ENCODE results near the gene CNNM1. TPM values are rescaled to one million over a fixed set of nuclear protein-coding genes. Genes with fewer than 3 reads are reported as not detected.

Gene CNNM1
- total RNA-seq, 1 experiment from 2014 or later: not detected

- TF ChIP-seq, protein P1, sequence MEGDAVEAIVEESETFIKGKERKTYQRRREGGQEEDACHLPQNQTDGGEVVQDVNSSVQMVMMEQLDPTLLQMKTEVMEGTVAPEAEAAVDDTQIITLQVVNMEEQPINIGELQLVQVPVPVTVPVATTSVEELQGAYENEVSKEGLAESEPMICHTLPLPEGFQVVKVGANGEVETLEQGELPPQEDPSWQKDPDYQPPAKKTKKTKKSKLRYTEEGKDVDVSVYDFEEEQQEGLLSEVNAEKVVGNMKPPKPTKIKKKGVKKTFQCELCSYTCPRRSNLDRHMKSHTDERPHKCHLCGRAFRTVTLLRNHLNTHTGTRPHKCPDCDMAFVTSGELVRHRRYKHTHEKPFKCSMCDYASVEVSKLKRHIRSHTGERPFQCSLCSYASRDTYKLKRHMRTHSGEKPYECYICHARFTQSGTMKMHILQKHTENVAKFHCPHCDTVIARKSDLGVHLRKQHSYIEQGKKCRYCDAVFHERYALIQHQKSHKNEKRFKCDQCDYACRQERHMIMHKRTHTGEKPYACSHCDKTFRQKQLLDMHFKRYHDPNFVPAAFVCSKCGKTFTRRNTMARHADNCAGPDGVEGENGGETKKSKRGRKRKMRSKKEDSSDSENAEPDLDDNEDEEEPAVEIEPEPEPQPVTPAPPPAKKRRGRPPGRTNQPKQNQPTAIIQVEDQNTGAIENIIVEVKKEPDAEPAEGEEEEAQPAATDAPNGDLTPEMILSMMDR (IDR thresholded peaks at IDR 0.05 in 2 of 3, conservative IDR thresholded peaks at IDR 0.05 in 1 of 3; ENCODE audit: borderline replicate concordance in 1 of 3, insufficient read depth in 1 of 3, low read depth in 2 of 3, low read length in 2 of 3): no peak
Measured at GRCh38 chr10:99364125-99364524, 35.0 kb downstream of the CNNM1 start (continued).

GRCh38 chr10:99365311-99365710 lies 36.2 kb downstream of the CNNM1 start:
- H2AFZ ChIP-seq (ENCODE audit: low read depth, low read length, poor library complexity, severe bottlenecking): no peak overlapping the region
- H3K9me2 ChIP-seq (ENCODE audit: insufficient read depth): no peaks in the 10 kb centered on the region
- H3K27ac ChIP-seq (ENCODE audit: low read depth, low read length): no peak overlapping the region
- RAD21 ChIA-PET (ENCODE audit: low non-redundant PET in 1 of 2, low total read pairs in 2 of 2, uncharacterized antibody in 2 of 2, unreplicated experiment in 2 of 2): no interaction called here
- no peaks in the 10 kb centered on the region for H3K79me2 ChIP-seq (ENCODE audit: insufficient read depth, low read length)
- TF ChIP-seq, protein P2, sequence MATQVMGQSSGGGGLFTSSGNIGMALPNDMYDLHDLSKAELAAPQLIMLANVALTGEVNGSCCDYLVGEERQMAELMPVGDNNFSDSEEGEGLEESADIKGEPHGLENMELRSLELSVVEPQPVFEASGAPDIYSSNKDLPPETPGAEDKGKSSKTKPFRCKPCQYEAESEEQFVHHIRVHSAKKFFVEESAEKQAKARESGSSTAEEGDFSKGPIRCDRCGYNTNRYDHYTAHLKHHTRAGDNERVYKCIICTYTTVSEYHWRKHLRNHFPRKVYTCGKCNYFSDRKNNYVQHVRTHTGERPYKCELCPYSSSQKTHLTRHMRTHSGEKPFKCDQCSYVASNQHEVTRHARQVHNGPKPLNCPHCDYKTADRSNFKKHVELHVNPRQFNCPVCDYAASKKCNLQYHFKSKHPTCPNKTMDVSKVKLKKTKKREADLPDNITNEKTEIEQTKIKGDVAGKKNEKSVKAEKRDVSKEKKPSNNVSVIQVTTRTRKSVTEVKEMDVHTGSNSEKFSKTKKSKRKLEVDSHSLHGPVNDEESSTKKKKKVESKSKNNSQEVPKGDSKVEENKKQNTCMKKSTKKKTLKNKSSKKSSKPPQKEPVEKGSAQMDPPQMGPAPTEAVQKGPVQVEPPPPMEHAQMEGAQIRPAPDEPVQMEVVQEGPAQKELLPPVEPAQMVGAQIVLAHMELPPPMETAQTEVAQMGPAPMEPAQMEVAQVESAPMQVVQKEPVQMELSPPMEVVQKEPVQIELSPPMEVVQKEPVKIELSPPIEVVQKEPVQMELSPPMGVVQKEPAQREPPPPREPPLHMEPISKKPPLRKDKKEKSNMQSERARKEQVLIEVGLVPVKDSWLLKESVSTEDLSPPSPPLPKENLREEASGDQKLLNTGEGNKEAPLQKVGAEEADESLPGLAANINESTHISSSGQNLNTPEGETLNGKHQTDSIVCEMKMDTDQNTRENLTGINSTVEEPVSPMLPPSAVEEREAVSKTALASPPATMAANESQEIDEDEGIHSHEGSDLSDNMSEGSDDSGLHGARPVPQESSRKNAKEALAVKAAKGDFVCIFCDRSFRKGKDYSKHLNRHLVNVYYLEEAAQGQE (IDR thresholded peaks at IDR 0.05; ENCODE audit: low read depth): no peak
- no peak for TF ChIP-seq ATF3 (IDR thresholded peaks at IDR 0.05)
- TF ChIP-seq POLR2A (IDR thresholded peaks at IDR 0.05; ENCODE audit: borderline replicate concordance, extremely low read depth, insufficient read depth, insufficient read length): no peak
- TF ChIP-seq TCF7L2 (IDR thresholded peaks at IDR 0.05; ENCODE audit: borderline replicate concordance, extremely low read depth, insufficient read depth, insufficient read length): no peak
- no peak for TF ChIP-seq FOSL1 (IDR thresholded peaks at IDR 0.05; ENCODE audit: low read depth)
- no peak for TF ChIP-seq SIN3A (IDR thresholded peaks at IDR 0.05; ENCODE audit: low read depth)
- no peak for TF ChIP-seq ZNF274 (IDR thresholded peaks at IDR 0.05; ENCODE audit: low read depth, low read length)
- no peak for TF ChIP-seq SP1 (IDR thresholded peaks at IDR 0.05; ENCODE audit: low read depth)
- no peak for TF ChIP-seq YY1 (IDR thresholded peaks at IDR 0.05; ENCODE audit: extremely low read depth, insufficient replicate concordance, low read depth, low read length)
- TF ChIP-seq JUND (IDR thresholded peaks at IDR 0.05): no peak
- TF ChIP-seq RAD21 (IDR thresholded peaks at IDR 0.05; ENCODE audit: low read depth): no peak
- TF ChIP-seq, protein P1 (IDR thresholded peaks at IDR 0.05 in 2 of 3, conservative IDR thresholded peaks at IDR 0.05 in 1 of 3; ENCODE audit: borderline replicate concordance in 1 of 3, insufficient read depth in 1 of 3, low read depth in 2 of 3, low read length in 2 of 3): no peak
- TF ChIP-seq SRF (IDR thresholded peaks at IDR 0.05; ENCODE audit: low read depth): no peak
- TF ChIP-seq EZH2phosphoT487 (IDR thresholded peaks at IDR 0.05; ENCODE audit: borderline replicate concordance): no peak
- TF ChIP-seq CBX3 (IDR thresholded peaks at IDR 0.05; ENCODE audit: low read depth): no peak
- TF ChIP-seq EGR1 (IDR thresholded peaks at IDR 0.05; ENCODE audit: low read depth): no peak
- H3K36me3 ChIP-seq (ENCODE audit: control insufficient read depth in 1 of 2, insufficient read depth in 2 of 2, low read length in 2 of 2): no peaks in the 10 kb centered on the region
- POLR2A ChIA-PET: no interaction called here
- peaks cover 69% of the 10 kb centered on the region for H3K27me3 ChIP-seq (ENCODE audit: insufficient read depth, low read length)
- no peak overlapping the region for H3K4me3 ChIP-seq (replicated peaks in 1 of 2; ENCODE audit: low read depth in 1 of 2, low read length in 2 of 2)
- no peaks in the 10 kb centered on the region for H4K20me1 ChIP-seq (ENCODE audit: insufficient read depth)
- CTCF ChIA-PET: no interaction called here
- no peaks in the 10 kb centered on the region for H3K9me3 ChIP-seq (ENCODE audit: control insufficient read depth in 1 of 2, insufficient read depth in 1 of 2, low read depth in 1 of 2, low read length in 2 of 2)
- no peak for ATAC-seq
- no peak for DNase-seq (ENCODE audit: low read depth, low spot score)
- H3K9ac ChIP-seq (ENCODE audit: low read length): no peak overlapping the region
- BruUV-seq (replicated peaks): no TSS peak
- no peak overlapping the region for H3K4me2 ChIP-seq (ENCODE audit: low read length)
- H3K4me1 ChIP-seq (ENCODE audit: control insufficient read depth in 1 of 2, insufficient read depth in 2 of 2, low read length in 2 of 2): no peaks in the 10 kb centered on the region
- intact Hi-C loops (cut with micrococcal nuclease): no loop called here
